Measurements from ENCODE around the gene RNF34.

Gene RNF34

GRCh38 chr12:121432740-121433480 is 33.0 kb downstream of the RNF34 start:
- no peak overlapping the region for H3K27ac ChIP-seq (replicated peaks)

GRCh38 chr12:121436706-121437105 is 36.8 kb downstream of the RNF34 start:
- Histone ChIP-seq H3K27ac (replicated peaks) (no peak overlapping the region), H3K4me3 (replicated peaks; ENCODE audit: insufficient read depth, low read length) (no peak overlapping the region)

More at GRCh38 chr12:121432740-121433480, 33.0 kb downstream of the RNF34 start:
- TF ChIP-seq POLR2AphosphoS5 (IDR thresholded peaks at IDR 0.05; ENCODE audit: low read depth) = peak; percentile 52; the same call in 1 of the 2 replicates
- no peak for TF ChIP-seq SPI1 (IDR thresholded peaks at IDR 0.05; ENCODE audit: borderline replicate concordance, low read depth)
- TF ChIP-seq CTCF (IDR thresholded peaks at IDR 0.05; ENCODE audit: insufficient read depth, low read length) = no peak
- no peak for TF ChIP-seq REST (IDR thresholded peaks at IDR 0.05; ENCODE audit: insufficient replicate concordance, low read depth)
- no peak for TF ChIP-seq GABPA (IDR thresholded peaks at IDR 0.05; ENCODE audit: low read depth)
- H3K27me3 ChIP-seq (ENCODE audit: insufficient read depth, poor library complexity, severe bottlenecking) = no peaks in the 10 kb centered on the region
- DNase-seq (ENCODE audit: low read depth in 1 of 2, low spot score in 1 of 2) = no peak
- H3K4me3 ChIP-seq (replicated peaks; ENCODE audit: insufficient read depth, low read length) = no peak overlapping the region

More at GRCh38 chr12:121436706-121437105, 36.8 kb downstream of the RNF34 start:
- no peaks in the 10 kb centered on the region for H3K27me3 ChIP-seq (ENCODE audit: insufficient read depth, poor library complexity, severe bottlenecking)
- TF ChIP-seq CTCF (IDR thresholded peaks at IDR 0.05; ENCODE audit: insufficient read depth, low read length) (no peak), REST (IDR thresholded peaks at IDR 0.05; ENCODE audit: insufficient replicate concordance, low read depth) (no peak), SPI1 (IDR thresholded peaks at IDR 0.05; ENCODE audit: borderline replicate concordance, low read depth) (no peak), POLR2AphosphoS5 (IDR thresholded peaks at IDR 0.05; ENCODE audit: low read depth) (no peak), GABPA (IDR thresholded peaks at IDR 0.05; ENCODE audit: low read depth) (no peak)
- no peak for DNase-seq (ENCODE audit: low read depth in 1 of 2, low spot score in 1 of 2)
